Esophagus muscularis mucosa (tissue), 4 donors: Measurements from ENCODE around the gene SHISAL2A. TPM values are rescaled to one million over a fixed set of nuclear protein-coding genes. Genes with fewer than 3 reads are reported as not detected.

Source experiments
- DNase-seq: peaks from one replicate; pipeline ENCODE4 v3.0.0-alpha.2; 2017; ENCODE audit errors: extremely low spot score
- H3K27ac ChIP-seq, 4 donors: fragments of 200-600 bp; sonication (generic); replicated peaks in 1 of 4; 1 replicate in 3 of 4; 2 replicates in 1 of 4; pipeline ENCODE4 v1.5.1; 2016 to 2019; ENCODE audit warnings: mild to moderate bottlenecking in 1 of 4
- H3K27me3 ChIP-seq, 4 donors: fragments of 200-600 bp; sonication (generic); one replicate each; pipeline versions ENCODE4 v1.5.1 to v1.6.0; 2016 to 2019
- H3K36me3 ChIP-seq, 4 donors: fragments of 200-600 bp; sonication (generic); one replicate each; pipeline ENCODE4 v1.5.1; 2016 to 2019
- H3K4me1 ChIP-seq, 4 donors: fragments of 200-600 bp; sonication (generic); one replicate each; pipeline ENCODE4 v1.5.1; 2016 to 2019
- H3K4me3 ChIP-seq, 4 donors: fragments of 200-600 bp; sonication (generic); 1 replicate in 2 of 4; 2 replicates in 2 of 4; pipeline ENCODE4 v1.5.1; 2016 to 2019; ENCODE audit warnings: mild to moderate bottlenecking in 4 of 4, moderate library complexity in 1 of 4
- H3K9me3 ChIP-seq, 4 donors: fragments of 200-600 bp; sonication (generic); 1 replicate in 3 of 4; 2 replicates in 1 of 4; pipeline ENCODE4 v1.5.1; 2016 to 2019
- CTCF ChIP-seq, 3 experiments: fragments of 200-600 bp in 2 of 3; fragments of 450-650 bp in 1 of 3; sonication (generic) in 2 of 3; IDR thresholded peaks; one replicate each; pipeline ENCODE4 v1.5.1; 2017 to 2019; ENCODE audit warnings: antibody characterized with exemption in 3 of 3, mild to moderate bottlenecking in 2 of 3, moderate library complexity in 1 of 3
- EP300 ChIP-seq: sonication (generic); formaldehyde crosslinking; IDR thresholded peaks from one replicate; pipeline ENCODE4 v1.6.1; 2017; ENCODE audit warnings: antibody characterized with exemption
- POLR2A ChIP-seq: fragments of 450-650 bp; IDR thresholded peaks from one replicate; pipeline ENCODE4 v1.6.1; 2017; ENCODE audit warnings: antibody characterized with exemption, moderate library complexity, mild to moderate bottlenecking, low read depth
- POLR2AphosphoS5 ChIP-seq, 2 donors: sonication (generic); formaldehyde crosslinking; IDR thresholded peaks; one replicate each; pipeline ENCODE4 v1.6.1; 2017; ENCODE audit warnings: antibody characterized with exemption in 2 of 2
- WGBS: methylation state at CpG from one replicate; pipeline ENCODE4 v1.1.5; 2018; 5-methylcytosine and 5-hydroxymethylcytosine counted together
- intact Hi-C: fragments of 100-400 bp; cut with DNase I; formaldehyde crosslinking; loops from one replicate; pipeline ENCODE4 v1.15.1; 2023
- total RNA-seq, 4 donors: library from RNA; depleted of rRNA; stranded (reverse); fragments of >200 nt; gene quantifications; one replicate each; pipeline versions ENCODE4 v1.1.0 to v1.2.1, GENCODE V29; 2016

Gene SHISAL2A
- total RNA-seq, 4 donors from 2014 or later: 0.17 to 0.57 TPM; not detected in 2

DNA sequence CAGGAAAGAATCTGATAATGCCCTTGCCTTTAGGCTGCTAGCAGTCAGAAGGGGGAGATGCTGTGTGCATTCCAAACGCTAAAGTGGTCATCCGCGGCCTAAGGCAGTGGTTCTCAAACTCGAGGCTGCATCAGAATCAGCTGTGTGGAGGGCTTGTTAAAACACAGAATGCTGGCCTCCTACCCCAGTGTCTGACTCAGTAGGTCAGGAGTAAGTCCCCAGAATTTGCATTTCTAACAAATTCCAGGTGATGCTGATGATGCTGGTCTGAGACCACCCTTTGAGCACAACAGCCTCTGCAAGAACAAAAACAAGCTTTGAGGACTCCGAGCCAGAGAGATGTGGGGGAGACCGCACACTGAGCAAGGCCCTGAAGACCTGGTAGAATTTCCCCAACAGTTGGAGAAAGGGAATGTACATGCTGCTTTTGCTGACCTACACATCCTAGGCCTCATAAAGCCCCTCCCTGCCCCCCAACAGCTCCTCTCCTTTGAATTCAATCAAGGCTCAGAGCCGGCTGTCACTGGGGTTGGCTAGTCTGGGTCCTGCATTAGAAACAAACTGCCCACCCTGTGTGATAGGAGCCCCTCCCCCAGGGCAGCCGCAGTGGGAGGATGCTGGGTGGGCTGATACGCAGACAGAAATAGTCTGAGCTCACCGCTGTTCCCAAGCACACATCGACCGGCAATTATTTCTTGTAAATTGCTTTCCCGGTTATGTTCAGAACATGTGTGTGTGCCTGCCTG is 27.1 kb downstream of the SHISAL2A start:
- Histone ChIP-seq H3K27ac (no peak overlapping the region), H3K4me3 (no peak overlapping the region), H3K36me3 (no peaks in the 10 kb centered on the region), H3K4me1 (peaks cover 0 to 5% (median 0%) of the 10 kb centered on the region in 4 donors), H3K27me3 (no peaks in the 10 kb centered on the region), H3K9me3 (no peaks in the 10 kb centered on the region)
- DNase-seq: no peak
- WGBS: 66% methylated on average over 11 of the region's 13 CpGs
- intact Hi-C loops: no loop called here
- TF ChIP-seq EP300 (no peak), POLR2AphosphoS5 (IDR thresholded peaks at IDR 0.05) (no peak), POLR2A (no peak), CTCF (IDR thresholded peaks at IDR 0.05) (no peak)

DNA sequence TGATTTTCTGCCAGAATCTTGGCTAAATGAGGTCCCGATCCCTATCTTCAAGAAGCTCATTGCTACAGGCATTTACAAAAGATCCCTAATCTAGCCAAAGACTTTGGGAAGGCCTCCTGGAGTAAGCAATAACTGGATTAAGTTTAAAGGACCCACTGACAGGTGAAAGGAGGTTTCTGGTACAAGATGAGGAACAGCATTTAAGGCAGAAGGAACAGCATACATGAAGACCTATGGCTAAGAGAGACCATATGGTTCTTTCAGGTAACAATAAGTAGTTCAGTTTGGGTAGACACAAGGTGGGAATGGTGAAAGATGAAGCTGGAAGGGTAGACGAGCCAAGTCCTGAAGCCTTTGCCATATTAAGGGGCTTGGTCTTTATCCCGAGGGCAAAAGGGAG is 27.8 kb downstream of the SHISAL2A start:
- Histone ChIP-seq H3K4me1 (peaks cover 0 to 5% (median 0%) of the 10 kb centered on the region in 4 donors), H3K9me3 (no peaks in the 10 kb centered on the region), H3K4me3 (no peak overlapping the region), H3K36me3 (no peaks in the 10 kb centered on the region), H3K27ac (no peak overlapping the region), H3K27me3 (no peaks in the 10 kb centered on the region)
- DNase-seq: no peak
- intact Hi-C loops: no loop called here
- TF ChIP-seq EP300 (no peak), POLR2AphosphoS5 (IDR thresholded peaks at IDR 0.05) (no peak), POLR2A (no peak), CTCF (IDR thresholded peaks at IDR 0.05) (no peak)
- WGBS: 57% methylated on average over 3 of the region's 3 CpGs

DNA sequence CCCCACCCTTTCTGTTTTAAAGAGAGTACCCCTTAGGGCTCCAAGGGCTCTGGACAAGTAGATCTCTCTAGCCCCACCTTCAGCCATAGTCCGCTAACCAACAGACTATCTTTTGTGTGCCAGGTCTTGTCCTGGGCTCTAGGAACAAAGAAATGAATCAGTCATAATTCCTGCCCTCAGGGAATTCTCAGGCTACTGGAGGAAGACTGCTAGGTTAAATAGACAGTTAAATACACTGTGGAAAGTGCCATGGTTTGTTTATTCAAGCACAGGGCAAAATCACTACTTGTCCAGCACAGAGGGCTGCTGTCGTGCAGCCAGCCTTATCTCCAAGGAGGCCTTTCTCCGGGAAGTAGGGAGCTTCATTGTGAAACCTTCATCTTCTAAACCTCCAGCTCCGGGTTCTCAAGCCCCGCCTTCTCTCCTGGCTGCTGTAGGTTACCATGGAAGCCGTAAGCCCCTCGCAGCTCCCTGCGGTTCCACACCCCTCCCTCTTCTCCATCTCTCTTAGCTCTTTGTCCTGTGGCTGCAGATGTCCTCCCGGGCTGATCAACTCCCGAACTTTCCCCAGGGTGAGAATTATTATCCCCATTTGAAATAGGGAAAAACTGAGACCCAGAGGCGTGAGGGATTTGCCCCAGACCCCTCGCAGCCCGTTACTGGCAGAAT is 29.8 kb downstream of the SHISAL2A start:
- H3K4me3 ChIP-seq: no peak overlapping the region
- H3K4me1 ChIP-seq: peaks cover 0 to 5% (median 0%) of the 10 kb centered on the region in 4 donors
- intact Hi-C loops: no loop called here
- no peak for DNase-seq
- 39% methylated on average over 13 of the region's 13 CpGs for WGBS
- H3K9me3 ChIP-seq: no peaks in the 10 kb centered on the region
- no peak overlapping the region for H3K27ac ChIP-seq
- no peak for TF ChIP-seq CTCF (IDR thresholded peaks at IDR 0.05)
- no peak for TF ChIP-seq POLR2A
- TF ChIP-seq EP300: no peak
- TF ChIP-seq POLR2AphosphoS5 (IDR thresholded peaks at IDR 0.05): no peak
- H3K36me3 ChIP-seq: no peaks in the 10 kb centered on the region
- no peaks in the 10 kb centered on the region for H3K27me3 ChIP-seq

- WGBS: 91% methylated on average over 5 of the region's 5 CpGs
Measured at GRCh38 chr1:52663716-52664115, 30.7 kb downstream of the SHISAL2A start.

More at GRCh38 chr1:52663716-52664115, 30.7 kb downstream of the SHISAL2A start:
- no peak overlapping the region for H3K4me3 ChIP-seq
- no peaks in the 10 kb centered on the region for H3K36me3 ChIP-seq
- no peaks in the 10 kb centered on the region for H3K27me3 ChIP-seq
- peaks cover 0 to 5% (median 0%) of the 10 kb centered on the region in 4 donors for H3K4me1 ChIP-seq
- intact Hi-C loops: no loop called here
- H3K27ac ChIP-seq: no peak overlapping the region
- TF ChIP-seq CTCF (IDR thresholded peaks at IDR 0.05) (no peak), POLR2A (no peak), EP300 (no peak), POLR2AphosphoS5 (IDR thresholded peaks at IDR 0.05) (no peak)
- no peaks in the 10 kb centered on the region for H3K9me3 ChIP-seq
- DNase-seq: no peak
